Kidney epithelial cell (primary cell): ENCODE data around the gene MIPEP. TPM values are rescaled to one million over a fixed set of nuclear protein-coding genes. Genes with fewer than 3 reads are reported as not detected.

Experiments used
- DNase-seq: peaks from one replicate; pipeline ENCODE4 v3.0.0-alpha.2; 2010; ENCODE audit warnings: low read depth
- H3K27me3 ChIP-seq: 2 replicates; pipeline ENCODE4 v1.6.0; 2011; ENCODE audit warnings: low read length; ENCODE audit not compliant: control insufficient read depth, insufficient read depth
- H3K36me3 ChIP-seq: 2 replicates; pipeline ENCODE4 v1.5.1; 2011; ENCODE audit warnings: low read length; ENCODE audit not compliant: control insufficient read depth, insufficient read depth
- H3K4me3 ChIP-seq: 2 replicates; pipeline ENCODE4 v1.5.1; 2011; ENCODE audit warnings: low read depth, mild to moderate bottlenecking, control low read depth, low read length
- total RNA-seq: library from RNA; depleted of rRNA; stranded (reverse); fragments of >200 nt; gene quantifications from 2 replicates; pipeline ENCODE4 v1.2.3, GENCODE V29; 2015
- TF ChIP-seq, protein P1 (sequence below): IDR thresholded peaks from 2 replicates; pipeline ENCODE4 v1.5.1; 2011; ENCODE audit warnings: mild to moderate bottlenecking, moderate library complexity, low read length, control low read depth, inconsistent platforms; ENCODE audit not compliant: insufficient read depth, poor library complexity, severe bottlenecking

The MIPEP gene
- total RNA-seq, 1 donor from 2014 or later: 25.6 TPM

GRCh38 chr13:23705583-23705982 lies 183.6 kb downstream of the MIPEP start:
- Histone ChIP-seq H3K27me3 (no peaks in the 10 kb centered on the region), H3K4me3 (no peak overlapping the region), H3K36me3 (no peaks in the 10 kb centered on the region)
- DNase-seq: no peak
- TF ChIP-seq, protein P1, sequence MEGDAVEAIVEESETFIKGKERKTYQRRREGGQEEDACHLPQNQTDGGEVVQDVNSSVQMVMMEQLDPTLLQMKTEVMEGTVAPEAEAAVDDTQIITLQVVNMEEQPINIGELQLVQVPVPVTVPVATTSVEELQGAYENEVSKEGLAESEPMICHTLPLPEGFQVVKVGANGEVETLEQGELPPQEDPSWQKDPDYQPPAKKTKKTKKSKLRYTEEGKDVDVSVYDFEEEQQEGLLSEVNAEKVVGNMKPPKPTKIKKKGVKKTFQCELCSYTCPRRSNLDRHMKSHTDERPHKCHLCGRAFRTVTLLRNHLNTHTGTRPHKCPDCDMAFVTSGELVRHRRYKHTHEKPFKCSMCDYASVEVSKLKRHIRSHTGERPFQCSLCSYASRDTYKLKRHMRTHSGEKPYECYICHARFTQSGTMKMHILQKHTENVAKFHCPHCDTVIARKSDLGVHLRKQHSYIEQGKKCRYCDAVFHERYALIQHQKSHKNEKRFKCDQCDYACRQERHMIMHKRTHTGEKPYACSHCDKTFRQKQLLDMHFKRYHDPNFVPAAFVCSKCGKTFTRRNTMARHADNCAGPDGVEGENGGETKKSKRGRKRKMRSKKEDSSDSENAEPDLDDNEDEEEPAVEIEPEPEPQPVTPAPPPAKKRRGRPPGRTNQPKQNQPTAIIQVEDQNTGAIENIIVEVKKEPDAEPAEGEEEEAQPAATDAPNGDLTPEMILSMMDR: no peak

DNA sequence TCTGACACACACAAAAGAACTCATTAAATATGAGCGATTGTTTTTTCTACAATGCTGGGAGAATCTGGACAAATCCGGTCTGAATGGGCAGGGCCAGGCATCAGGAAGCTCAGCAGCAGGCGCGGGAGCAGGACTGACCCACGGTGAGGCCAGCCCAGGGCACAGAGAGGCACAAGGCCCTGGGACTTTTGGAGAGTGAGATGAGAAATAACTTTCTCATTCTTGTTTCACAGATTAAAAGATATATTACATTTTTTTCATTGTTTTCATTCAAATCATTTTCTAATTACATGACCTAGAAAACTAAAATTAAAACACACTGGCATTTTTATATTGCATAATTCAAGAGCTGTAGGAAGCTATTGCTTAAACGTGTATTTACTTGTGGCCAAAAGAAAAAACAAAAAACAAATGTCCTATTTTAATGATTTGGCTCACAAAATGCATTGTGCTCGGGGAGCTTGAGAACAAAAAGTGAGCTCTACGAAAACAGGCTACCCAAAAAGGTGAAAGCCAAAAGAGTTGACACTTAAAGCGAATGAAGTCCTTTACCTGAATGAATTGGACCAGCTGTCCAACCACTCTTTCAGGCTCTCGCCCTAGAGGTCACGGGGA lies 185.8 kb downstream of the MIPEP start:
- TF ChIP-seq, protein P1: no peak
- H3K4me3 ChIP-seq: no peak overlapping the region
- H3K27me3 ChIP-seq: no peaks in the 10 kb centered on the region
- no peaks in the 10 kb centered on the region for H3K36me3 ChIP-seq
- DNase-seq: no peak

GRCh38 chr13:23701636-23702035 lies 187.6 kb downstream of the MIPEP start:
- H3K4me3 ChIP-seq: no peak overlapping the region
- TF ChIP-seq, protein P1: no peak
- H3K27me3 ChIP-seq: no peaks in the 10 kb centered on the region
- H3K36me3 ChIP-seq: no peaks in the 10 kb centered on the region
- DNase-seq: no peak

DNA sequence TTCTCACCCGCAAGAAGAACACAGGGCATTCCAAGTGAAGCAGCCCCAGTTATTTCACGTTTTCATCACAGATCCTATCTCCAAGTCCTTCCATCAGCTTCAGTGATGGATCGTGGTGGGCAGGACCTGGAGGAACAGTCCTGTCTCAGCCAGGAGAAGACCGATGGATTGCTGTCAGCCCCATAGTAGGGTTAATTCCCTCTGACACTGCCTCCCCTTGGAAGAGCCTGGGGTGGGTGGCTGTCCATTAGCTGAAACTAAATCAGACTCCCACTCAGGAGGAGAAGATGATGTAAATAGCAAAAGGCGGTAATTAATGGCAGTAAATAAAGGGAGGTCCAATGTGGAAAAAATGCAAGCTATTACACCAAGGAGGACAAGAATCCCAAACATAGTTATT lies 188.0 kb downstream of the MIPEP start:
- Histone ChIP-seq H3K27me3 (no peaks in the 10 kb centered on the region), H3K4me3 (no peak overlapping the region), H3K36me3 (no peaks in the 10 kb centered on the region)
- TF ChIP-seq, protein P1: no peak
- no peak for DNase-seq

- H3K27me3 ChIP-seq: no peaks in the 10 kb centered on the region
- TF ChIP-seq, protein P1: no peak
- no peaks in the 10 kb centered on the region for H3K36me3 ChIP-seq
- DNase-seq: no peak
- no peak overlapping the region for H3K4me3 ChIP-seq
Measured at GRCh38 chr13:23699271-23699670, 189.9 kb downstream of the MIPEP start.

- Histone ChIP-seq H3K27me3 (no peaks in the 10 kb centered on the region), H3K36me3 (no peaks in the 10 kb centered on the region), H3K4me3 (no peak overlapping the region)
- DNase-seq: no peak
- TF ChIP-seq, protein P1: no peak
Measured at GRCh38 chr13:23697772-23698313, 191.4 kb downstream of the MIPEP start.
